Neural cell (in vitro differentiated cells): ENCODE data around the gene KIAA1614. TPM values are rescaled to one million over a fixed set of nuclear protein-coding genes. Genes with fewer than 3 reads are reported as not detected.

ENCODE experiments used
- H2AFZ ChIP-seq: fragments of 200-600, 300-800 bp; sonication (generic), shearing (Covaris generic); 2 replicates; pipeline ENCODE4 v1.6.0; 2014; ENCODE audit warnings: low read depth, mild to moderate bottlenecking, antibody characterized with exemption, low read length, moderate library complexity
- H3F3A ChIP-seq: fragments of 200-600 bp; shearing (Covaris generic); 2 replicates; pipeline ENCODE4 v1.6.1; 2016; ENCODE audit warnings: mild to moderate bottlenecking, moderate library complexity, mixed read lengths, antibody characterized with exemption, low read length; ENCODE audit not compliant: insufficient read depth, poor library complexity, severe bottlenecking
- H3K27ac ChIP-seq: fragments of 200-600, 300-800 bp; sonication (generic), shearing (Covaris generic); 2 replicates; pipeline ENCODE4 v1.5.1; 2014; ENCODE audit warnings: mild to moderate bottlenecking, low read length, moderate library complexity
- H3K27me3 ChIP-seq: fragments of 300-800, 200-600 bp; sonication (generic), shearing (Covaris generic); 2 replicates; pipeline ENCODE4 v1.6.0; 2014; ENCODE audit warnings: mild to moderate bottlenecking, low read depth, low read length, moderate library complexity; ENCODE audit not compliant: insufficient read depth
- H3K36me3 ChIP-seq: fragments of 300-800, 200-600 bp; sonication (generic), shearing (Covaris generic); 2 replicates; pipeline ENCODE4 v1.5.1; 2014; ENCODE audit warnings: mild to moderate bottlenecking, antibody characterized with exemption, low read length, moderate library complexity; ENCODE audit not compliant: insufficient read depth
- H3K4me2 ChIP-seq: fragments of 300-800, 200-600 bp; sonication (generic), shearing (Covaris generic); 2 replicates; pipeline ENCODE4 v1.6.0; 2014; ENCODE audit warnings: mild to moderate bottlenecking, low read length
- H3K4me3 ChIP-seq: fragments of 300-800, 200-600 bp; sonication (generic), shearing (Covaris generic); 2 replicates; pipeline ENCODE4 v1.5.1; 2014; ENCODE audit warnings: mild to moderate bottlenecking, low read length, moderate library complexity
- H3K79me2 ChIP-seq: fragments of 200-600 bp; shearing (Covaris generic); replicated peaks from 2 replicates; pipeline ENCODE4 v1.6.0; 2014; ENCODE audit warnings: mild to moderate bottlenecking, low read length, moderate library complexity; ENCODE audit not compliant: insufficient read depth
- H3K9ac ChIP-seq: fragments of 300-800, 200-600 bp; sonication (generic), shearing (Covaris generic); 2 replicates; pipeline ENCODE4 v1.6.1; 2016; ENCODE audit warnings: mild to moderate bottlenecking, low read length, mixed read lengths
- H3K9me2 ChIP-seq: fragments of 200-600 bp; shearing (Covaris generic); 2 replicates; pipeline ENCODE4 v1.6.1; 2016; ENCODE audit warnings: mild to moderate bottlenecking, low read length, mixed read lengths; ENCODE audit not compliant: insufficient read depth
- H3K9me3 ChIP-seq: fragments of 200-600, 300-800 bp; sonication (generic), shearing (Covaris generic); 2 replicates; pipeline ENCODE4 v1.6.1; 2016; ENCODE audit warnings: mild to moderate bottlenecking, mixed run types, low read length, moderate library complexity, mixed read lengths
- H4K20me1 ChIP-seq: fragments of 200-600 bp; shearing (Covaris generic); 2 replicates; pipeline ENCODE4 v1.6.1; 2016; ENCODE audit warnings: mild to moderate bottlenecking, mixed run types; ENCODE audit not compliant: insufficient read depth
- CTCF ChIP-seq: fragments of 450-650 bp; IDR thresholded peaks from 2 replicates; pipeline ENCODE4 v1.5.1; 2014; ENCODE audit warnings: antibody characterized with exemption, mild to moderate bottlenecking, moderate library complexity; ENCODE audit not compliant: poor library complexity, severe bottlenecking
- EP300 ChIP-seq: fragments of 450-650 bp; conservative IDR thresholded peaks from 2 replicates; pipeline ENCODE4 v1.6.1; 2014; ENCODE audit warnings: antibody characterized with exemption, mild to moderate bottlenecking, moderate library complexity; ENCODE audit not compliant: poor library complexity, severe bottlenecking
- EZH2 ChIP-seq: fragments of 200-600, 300-800 bp; shearing (Covaris generic), sonication (generic); IDR thresholded peaks from 2 replicates; pipeline ENCODE4 v1.6.1; 2014; ENCODE audit warnings: antibody characterized with exemption, low read length, borderline replicate concordance, mild to moderate bottlenecking; ENCODE audit not compliant: insufficient read depth, poor library complexity, severe bottlenecking
- MXI1 ChIP-seq: fragments of 450-650 bp; conservative IDR thresholded peaks from 2 replicates; pipeline ENCODE4 v1.6.1; 2014; ENCODE audit warnings: antibody characterized with exemption, mild to moderate bottlenecking; ENCODE audit not compliant: poor library complexity, severe bottlenecking
- POLR2AphosphoS5 ChIP-seq: IDR thresholded peaks from 2 replicates; pipeline ENCODE4 v1.6.1; 2012
- RAD21 ChIP-seq: fragments of 450-650 bp; conservative IDR thresholded peaks from 2 replicates; pipeline ENCODE4 v1.6.1; 2014; ENCODE audit warnings: antibody characterized with exemption, mild to moderate bottlenecking, moderate library complexity
- REST ChIP-seq: IDR thresholded peaks from 2 replicates; pipeline ENCODE4 v1.6.1; 2012; ENCODE audit warnings: borderline replicate concordance
- SMC3 ChIP-seq: fragments of 450-650 bp; conservative IDR thresholded peaks from 2 replicates; pipeline ENCODE4 v1.6.1; 2014; ENCODE audit warnings: antibody characterized with exemption, mild to moderate bottlenecking, moderate library complexity; ENCODE audit not compliant: poor library complexity
- TAF1 ChIP-seq: IDR thresholded peaks from 2 replicates; pipeline ENCODE4 v1.6.1; 2012; ENCODE audit warnings: low read depth
- polyA plus RNA-seq: library from polyadenylated mRNA; depleted of rRNA; stranded (reverse); fragments of >200 nt; gene quantifications from 2 replicates; pipeline ENCODE4 v1.2.3, GENCODE V29; 2014

The KIAA1614 gene
- polyA plus RNA-seq, 1 donor from 2014 or later, result 0.50 TPM

GRCh38 chr1:180933141-180933540, 20.4 kb downstream of the KIAA1614 start:
- Histone ChIP-seq H3K27ac (no peak overlapping the region), H3K4me2 (no peak overlapping the region), H3K36me3 (no peaks in the 10 kb centered on the region), H2AFZ (no peak overlapping the region), H3K9ac (no peak overlapping the region), H3K27me3 (no peaks in the 10 kb centered on the region), H3K9me3 (no peaks in the 10 kb centered on the region), H3K4me3 (no peak overlapping the region), H3K79me2 (no peaks in the 10 kb centered on the region), H3K9me2 (no peaks in the 10 kb centered on the region), H3F3A (no peaks in the 10 kb centered on the region), H4K20me1 (no peaks in the 10 kb centered on the region)
- TF ChIP-seq CTCF, result no peak
- TF ChIP-seq SMC3, result no peak
- TF ChIP-seq RAD21, result no peak
- no peak for TF ChIP-seq POLR2AphosphoS5
- no peak for TF ChIP-seq EP300
- TF ChIP-seq REST, result no peak
- no peak for TF ChIP-seq EZH2
- no peak for TF ChIP-seq MXI1
- TF ChIP-seq TAF1, result no peak

- Histone ChIP-seq H3K9me3 (no peaks in the 10 kb centered on the region), H3F3A (no peaks in the 10 kb centered on the region), H3K27ac (no peak overlapping the region), H4K20me1 (no peaks in the 10 kb centered on the region), H2AFZ (no peak overlapping the region), H3K27me3 (no peaks in the 10 kb centered on the region), H3K9me2 (no peaks in the 10 kb centered on the region), H3K4me2 (no peak overlapping the region), H3K36me3 (no peaks in the 10 kb centered on the region), H3K4me3 (no peak overlapping the region), H3K79me2 (no peaks in the 10 kb centered on the region), H3K9ac (no peak overlapping the region)
- TF ChIP-seq TAF1 (no peak), REST (no peak)
Observed at GRCh38 chr1:180934563-180934962, 21.9 kb downstream of the KIAA1614 start.
